ENCODE results near the gene TMEM131L.
A peak's percentile ranks its signal among the peaks of the same experiment; 100 is the strongest.

TMEM131L gene

DNA sequence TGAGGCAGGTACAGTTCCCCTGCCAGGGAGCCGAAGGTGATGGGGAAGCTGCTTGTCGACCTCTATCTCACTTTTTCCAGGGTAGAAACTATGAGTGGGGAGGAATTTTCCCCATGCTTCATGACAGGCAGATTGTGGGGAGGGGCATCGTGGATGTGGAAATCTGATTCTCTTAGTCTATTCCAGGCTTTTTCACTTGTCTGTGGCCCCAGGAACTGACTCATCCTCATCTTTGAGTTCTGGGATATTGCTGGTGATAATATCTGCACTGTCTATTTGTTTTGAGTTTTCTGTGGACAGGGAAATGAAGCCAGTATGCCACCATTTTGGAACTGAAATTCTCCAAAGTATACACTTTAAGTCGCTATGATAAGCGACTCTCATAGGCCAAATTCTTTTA is 210.3 kb downstream of the TMEM131L start:
- peak; percentile 31 for DNase-seq

GRCh38 chr4:153676984-153677383 is 210.8 kb downstream of the TMEM131L start:
- DNase-seq: peak; percentile 75

GRCh38 chr4:153679486-153679885 is 213.3 kb downstream of the TMEM131L start:
- no peak for DNase-seq

DNA sequence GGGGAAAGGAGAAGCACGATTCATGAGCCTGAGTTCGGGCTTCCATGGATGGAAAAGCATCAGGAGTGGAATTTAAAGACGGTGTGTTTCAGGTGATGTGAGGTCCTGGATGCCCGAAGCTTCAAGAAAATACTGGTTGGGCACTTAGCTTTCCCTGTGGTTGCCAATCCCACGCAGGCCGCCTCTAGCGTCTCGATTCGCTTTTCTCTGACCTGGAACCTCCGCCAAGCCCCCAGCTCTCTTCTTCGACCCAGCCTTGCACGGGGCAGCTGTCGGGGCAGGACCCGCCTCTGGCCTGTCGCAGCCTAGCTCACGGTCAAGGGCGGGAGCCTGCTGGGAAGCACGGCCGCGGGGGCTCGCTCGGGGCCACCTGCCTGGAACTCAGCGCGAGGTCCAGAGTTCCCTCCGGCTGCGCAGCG is 217.6 kb downstream of the TMEM131L start:
- DNase-seq: no peak

- no peak for DNase-seq
Observed at GRCh38 chr4:153684182-153684970, 218.2 kb downstream of the TMEM131L start, which contains the start of gene TLR2. Gene TLR2 (plus strand): TSS chr4:153684280. CDS start chr4:153702908, 18,628 bp downstream.

- no peak for DNase-seq
Observed at GRCh38 chr4:153684971-153685371, 218.8 kb downstream of the TMEM131L start.

Measured in EL (cell line).